HL-60/S4 (cell line): Measurements from ENCODE around the gene NAPA.
"Not testable (repeated sequence)": the region's sequence is repeated elsewhere in the genome, so short reads cannot be mapped to it uniquely, and the experiment has no call there.

Source experiments
- in situ Hi-C: fragments of 300-500 bp; cut with MboI; formaldehyde crosslinking; loops from 2 replicates; pipeline ENCODE4 v1.14.3; 2022; ENCODE audit warnings: low sequenced_read_pairs

NAPA gene

GRCh38 chr19:47487551-47488515 lies 27.0 kb downstream of the NAPA start:
- in situ Hi-C loops, result no loop called here

- in situ Hi-C loops, result no loop called here
Measured at GRCh38 chr19:47486900-47487299, 28.0 kb downstream of the NAPA start.

- in situ Hi-C loops, result not testable (repeated sequence)
Measured at GRCh38 chr19:47486220-47486619, 28.6 kb downstream of the NAPA start.

- in situ Hi-C loops, result no loop called here
Measured at GRCh38 chr19:47485210-47485609, 29.7 kb downstream of the NAPA start.

GRCh38 chr19:47483800-47484690 lies 30.8 kb downstream of the NAPA start, which contains the start of gene KPTN:
Gene KPTN, minus strand, starts transcription at chr19:47484219. Its CDS starts 59 bp downstream, at chr19:47484160.
- in situ Hi-C loops, result no loop called here

GRCh38 chr19:47483200-47483599 lies 31.7 kb downstream of the NAPA start:
- in situ Hi-C loops, result no loop called here

GRCh38 chr19:47481460-47482052 lies 33.3 kb downstream of the NAPA start:
- in situ Hi-C loops, result no loop called here

GRCh38 chr19:47480658-47481057 lies 34.2 kb downstream of the NAPA start:
- in situ Hi-C loops, result no loop called here

GRCh38 chr19:47479701-47480503 lies 35.0 kb downstream of the NAPA start:
- in situ Hi-C loops, result no loop called here

- in situ Hi-C loops, result no loop called here
Measured at GRCh38 chr19:47476438-47476972, 38.4 kb downstream of the NAPA start.

GRCh38 chr19:47475465-47475864 lies 39.4 kb downstream of the NAPA start:
- in situ Hi-C loops, result no loop called here

- in situ Hi-C loops, result no loop called here
Measured at GRCh38 chr19:47473336-47473735, 41.5 kb downstream of the NAPA start.

- in situ Hi-C loops, result no loop called here
Measured at GRCh38 chr19:47471733-47472457, 43.0 kb downstream of the NAPA start, which contains the start of gene SLC8A2. Gene SLC8A2, minus strand, starts transcription at chr19:47471893. Its CDS starts 5,490 bp downstream, at chr19:47466403.

- in situ Hi-C loops, result no loop called here
Measured at GRCh38 chr19:47471381-47471732, 43.5 kb downstream of the NAPA start.

GRCh38 chr19:47470447-47471195 lies 44.2 kb downstream of the NAPA start:
- in situ Hi-C loops, result no loop called here

- in situ Hi-C loops, result no loop called here
Measured at GRCh38 chr19:47469719-47470118, 45.1 kb downstream of the NAPA start.

- in situ Hi-C loops, result no loop called here
Measured at GRCh38 chr19:47469363-47469700, 45.5 kb downstream of the NAPA start.

GRCh38 chr19:47467914-47468313 lies 46.9 kb downstream of the NAPA start:
- in situ Hi-C loops, result no loop called here

- in situ Hi-C loops, result no loop called here
Measured at GRCh38 chr19:47465957-47466356, 48.9 kb downstream of the NAPA start.
